Fibroblast of peridontal ligament (primary cell): Measurements from ENCODE around the gene C10orf90.

Experiments used
- DNase-seq: peaks from one replicate; pipeline ENCODE4 v3.0.0-alpha.2; 2010; ENCODE audit errors: extremely low read depth

C10orf90 gene

GRCh38 chr10:126461289-126461940, 209.1 kb downstream of the C10orf90 start:
- no peak for DNase-seq

- DNase-seq: peak; percentile 79
These were observed 210.5 kb downstream of the C10orf90 start for GRCh38 chr10:126459878-126460481.

- DNase-seq: peak; percentile 81
These were observed 211.3 kb downstream of the C10orf90 start for GRCh38 chr10:126459032-126459831.

GRCh38 chr10:126458466-126458865, 212.0 kb downstream of the C10orf90 start:
- DNase-seq: peak; percentile 62

GRCh38 chr10:126456632-126457031, 213.9 kb downstream of the C10orf90 start:
- no peak for DNase-seq

- no peak for DNase-seq
These were observed 214.6 kb downstream of the C10orf90 start for GRCh38 chr10:126455766-126456405.

- no peak for DNase-seq
These were observed 215.3 kb downstream of the C10orf90 start for GRCh38 chr10:126455036-126455765.

- no peak for DNase-seq
These were observed 216.3 kb downstream of the C10orf90 start for GRCh38 chr10:126454045-126454751.

GRCh38 chr10:126452245-126452644, 218.2 kb downstream of the C10orf90 start:
- DNase-seq: no peak

GRCh38 chr10:126448091-126448490, 222.4 kb downstream of the C10orf90 start:
- peak; percentile 23 for DNase-seq

- DNase-seq: peak; percentile 25
These were observed 230.6 kb downstream of the C10orf90 start for GRCh38 chr10:126439942-126440341.

GRCh38 chr10:126438407-126438783, 232.1 kb downstream of the C10orf90 start:
- no peak for DNase-seq

GRCh38 chr10:126437635-126438406, 232.7 kb downstream of the C10orf90 start:
- DNase-seq: no peak

- DNase-seq: no peak
These were observed 236.3 kb downstream of the C10orf90 start for GRCh38 chr10:126434235-126434634.

- DNase-seq: no peak
These were observed 237.1 kb downstream of the C10orf90 start for GRCh38 chr10:126433351-126433750.

- DNase-seq: no peak
These were observed 238.0 kb downstream of the C10orf90 start for GRCh38 chr10:126432507-126432906.

- DNase-seq: no peak
These were observed 238.7 kb downstream of the C10orf90 start for GRCh38 chr10:126431816-126432215.

GRCh38 chr10:126430512-126430911, 240.0 kb downstream of the C10orf90 start:
- no peak for DNase-seq

GRCh38 chr10:126429275-126429674, 241.2 kb downstream of the C10orf90 start:
- no peak for DNase-seq

- no peak for DNase-seq
These were observed 244.9 kb downstream of the C10orf90 start for GRCh38 chr10:126425489-126426065.
